GM23248 (cell line): Measurements from ENCODE around the gene UBR2.

Experiments used
- EZH2 ChIP-seq: fragments of 200-600 bp; sonication (generic); IDR thresholded peaks from 2 replicates; pipeline ENCODE4 v1.6.1; 2018; ENCODE audit warnings: antibody characterized with exemption, mild to moderate bottlenecking; ENCODE audit not compliant: insufficient read depth, poor library complexity, severe bottlenecking
- EZH2phosphoT487 ChIP-seq: fragments of 200-600 bp; sonication (generic); IDR thresholded peaks from 2 replicates; pipeline ENCODE4 v1.6.1; 2018; ENCODE audit warnings: antibody characterized with exemption, moderate library complexity, mild to moderate bottlenecking, low read depth; ENCODE audit not compliant: insufficient read depth

GRCh38 chr6:42537536-42537935, 26.3 kb upstream of the UBR2 start:
- TF ChIP-seq EZH2phosphoT487 (no peak), EZH2 (no peak)
